Measurements from ENCODE around the gene PRRT1B.

Gene PRRT1B

GRCh38 chr9:131545003-131545785 lies at the start of gene PRRT1B:
Gene PRRT1B (plus strand): TSS chr9:131545523. CDS start chr9:131545616, 93 bp downstream.
- TF ChIP-seq CTCF (conservative IDR thresholded peaks at IDR 0.05; ENCODE audit: low read depth) = no peak
- ChIA-PET POLR2A (ENCODE audit: low non-redundant PET) (no interaction called here), CTCF (interaction anchor here (0.5 to 1.5 kb wide), 4 partner anchors 46 to 688 kb away, joined by 3 to 5 read pairs (median 4); no protein-coding TSS in a partner anchor)
- H3K27ac ChIP-seq = no peak within 1 kb of the TSS
- no peak for DNase-seq (ENCODE audit: low spot score)

GRCh38 chr9:131495785-131496184 lies 49.5 kb upstream of the PRRT1B start:
- CTCF ChIA-PET = no interaction called here
- POLR2A ChIA-PET (ENCODE audit: low non-redundant PET) = no interaction called here
- no peak for DNase-seq (ENCODE audit: low spot score)
- peak overlapping the region; percentile 0; the same call in 1 of the 2 replicates for H3K27ac ChIP-seq
- no peak for TF ChIP-seq CTCF (conservative IDR thresholded peaks at IDR 0.05; ENCODE audit: low read depth)

- DNase-seq (ENCODE audit: low spot score) = no peak
- POLR2A ChIA-PET (ENCODE audit: low non-redundant PET) = no interaction called here
- peak overlapping the region; percentile 20 for H3K27ac ChIP-seq
- TF ChIP-seq CTCF (conservative IDR thresholded peaks at IDR 0.05; ENCODE audit: low read depth) = no peak
- CTCF ChIA-PET = no interaction called here
These were observed 48.4 kb upstream of the PRRT1B start for GRCh38 chr9:131496844-131497405.

GRCh38 chr9:131499254-131499767 lies 46.0 kb upstream of the PRRT1B start:
- DNase-seq (ENCODE audit: low spot score) = no peak
- no peak for TF ChIP-seq CTCF (conservative IDR thresholded peaks at IDR 0.05; ENCODE audit: low read depth)
- H3K27ac ChIP-seq = peak overlapping the region; percentile 7; the same call in 1 of the 2 replicates
- POLR2A ChIA-PET (ENCODE audit: low non-redundant PET) = no interaction called here
- CTCF ChIA-PET = interaction anchor here (0.7 to 1.6 kb wide), 2 partner anchors 7 to 318 kb away, joined by 3 to 5 read pairs; no protein-coding TSS in a partner anchor

- peak overlapping the region; percentile 55 for H3K27ac ChIP-seq
- POLR2A ChIA-PET (ENCODE audit: low non-redundant PET) = interaction anchor here (0.5 to 0.6 kb wide), 2 partner anchors 150 to 1072 kb away, joined by 3 to 6 read pairs; no protein-coding TSS in a partner anchor
- CTCF ChIA-PET = interaction anchor here (1.0 to 1.6 kb wide), 4 partner anchors 9 to 164 kb away, joined by 3 to 5 read pairs (median 4); no protein-coding TSS in a partner anchor
- peak; percentile 21 for DNase-seq (ENCODE audit: low spot score)
- TF ChIP-seq CTCF (conservative IDR thresholded peaks at IDR 0.05; ENCODE audit: low read depth) = no peak
These were observed 44.9 kb upstream of the PRRT1B start for GRCh38 chr9:131500377-131500776.

- CTCF ChIA-PET = interaction anchor here (1.0 to 1.6 kb wide), 4 partner anchors 9 to 165 kb away, joined by 3 to 5 read pairs (median 4); no protein-coding TSS in a partner anchor
- peak; percentile 80 for DNase-seq (ENCODE audit: low spot score)
- TF ChIP-seq CTCF (conservative IDR thresholded peaks at IDR 0.05; ENCODE audit: low read depth) = no peak
- H3K27ac ChIP-seq = peak overlapping the region; percentile 55
- POLR2A ChIA-PET (ENCODE audit: low non-redundant PET) = interaction anchor here (0.5 to 0.6 kb wide), 2 partner anchors 150 to 1071 kb away, joined by 3 to 6 read pairs; no protein-coding TSS in a partner anchor
These were observed 44.3 kb upstream of the PRRT1B start for GRCh38 chr9:131500939-131501541.
